NCI-H2227 treated with DMSO at 0.1 percent for 48 hours (cell line): ENCODE measurements around the gene SEMA4F.

Experiments
- DNase-seq: peaks from one replicate; lab custom pipeline; 2025; lab: John Stamatoyannopoulos, UW

The SEMA4F gene

GRCh38 chr2:74706741-74707140 lies 52.7 kb downstream of the SEMA4F start:
- DNase-seq: no peak

- DNase-seq: no peak
Measured at GRCh38 chr2:74707837-74708236, 53.8 kb downstream of the SEMA4F start.

- DNase-seq: no peak
Measured at GRCh38 chr2:74708296-74708695, 54.2 kb downstream of the SEMA4F start.

GRCh38 chr2:74708883-74709282 lies 54.8 kb downstream of the SEMA4F start:
- no peak for DNase-seq

GRCh38 chr2:74712223-74713053 lies 58.4 kb downstream of the SEMA4F start:
- DNase-seq: no peak

- no peak for DNase-seq
Measured at GRCh38 chr2:74714691-74715080, 60.6 kb downstream of the SEMA4F start.

GRCh38 chr2:74715081-74715791 lies 61.2 kb downstream of the SEMA4F start:
- peak; percentile 84 for DNase-seq

GRCh38 chr2:74715880-74716279 lies 61.8 kb downstream of the SEMA4F start:
- no peak for DNase-seq

- DNase-seq: no peak
Measured at GRCh38 chr2:74719066-74719465, 65.0 kb downstream of the SEMA4F start.

- no peak for DNase-seq
Measured at GRCh38 chr2:74721316-74721715, 67.3 kb downstream of the SEMA4F start.

- no peak for DNase-seq
Measured at GRCh38 chr2:74724496-74724895, 70.4 kb downstream of the SEMA4F start.

- DNase-seq: no peak
Measured at GRCh38 chr2:74725287-74725686, 71.2 kb downstream of the SEMA4F start.

GRCh38 chr2:74728842-74729241 lies 74.8 kb downstream of the SEMA4F start:
- no peak for DNase-seq

- no peak for DNase-seq
Measured at GRCh38 chr2:74730530-74730929, 76.5 kb downstream of the SEMA4F start.
